ENCODE measurements around the gene KCNN4. TPM values are rescaled to one million over a fixed set of nuclear protein-coding genes. Genes with fewer than 3 reads are reported as not detected.
"Not testable (repeated sequence)": the region's sequence is repeated elsewhere in the genome, so short reads cannot be mapped to it uniquely, and the experiment has no call there.

Gene KCNN4
- total and polyA plus RNA-seq, 2 donors (not counting 3 experiments of a cell fraction or from before 2014, with no cell fraction given) = 0.29 TPM; not detected in 1

DNA sequence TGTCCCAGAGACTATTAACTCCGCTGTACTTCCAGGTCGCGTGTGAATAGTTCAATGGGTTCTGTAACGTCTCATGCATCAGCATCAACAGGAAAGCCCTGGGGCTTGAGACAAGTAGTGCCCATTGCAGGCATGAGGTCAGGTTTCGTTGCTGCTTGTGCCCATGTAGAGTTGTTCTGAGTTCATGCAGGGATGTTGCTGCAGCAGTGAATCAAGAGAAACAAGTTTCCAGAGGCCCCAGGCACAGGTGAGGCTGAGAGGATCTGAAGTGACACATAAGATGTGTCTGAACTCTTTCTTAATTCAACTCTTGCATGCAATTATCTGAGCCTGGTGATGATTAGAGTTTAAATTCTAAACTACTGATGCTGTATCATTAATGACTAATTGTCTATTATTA, 37.7 kb upstream of the KCNN4 start:
- H3K9me3 ChIP-seq (replicated peaks; ENCODE audit: control insufficient read depth, insufficient read depth, low read length) = no peaks in the 10 kb centered on the region

DNA sequence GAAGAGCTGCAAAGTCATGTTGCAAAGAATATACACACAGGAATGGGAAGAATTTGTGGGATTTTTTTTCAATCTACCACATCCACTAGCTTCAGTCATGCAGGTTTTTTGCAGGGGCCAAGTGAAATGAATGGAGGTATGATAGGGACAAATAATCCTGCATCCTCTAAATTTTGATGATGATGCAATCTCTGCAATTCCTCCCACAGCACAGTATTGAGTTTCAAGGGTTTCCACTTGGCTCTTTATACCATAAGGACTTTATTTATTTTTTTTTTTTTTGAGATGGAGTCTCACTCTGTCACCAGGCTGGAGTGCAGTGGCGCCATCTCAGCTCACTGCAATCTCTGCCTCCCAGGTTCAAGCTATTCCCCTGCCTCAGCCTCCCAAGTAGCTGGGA, 36.7 kb upstream of the KCNN4 start:
- H3K9me1 ChIP-seq (replicated peaks; ENCODE audit: control insufficient read depth, extremely low read depth, insufficient read depth, low read length); H3K4me1 ChIP-seq (ENCODE audit: control insufficient read depth, extremely low read depth, insufficient read depth, low read length); H2AFZ ChIP-seq (ENCODE audit: low read depth, low read length); dilution Hi-C loops (cut with MboI; ENCODE audit: extremely low pct_ligation_motif_present, low sequenced_read_pairs); DNase-seq (ENCODE audit: low read depth, low spot score); H3K9me3 ChIP-seq (replicated peaks; ENCODE audit: control insufficient read depth, insufficient read depth, low read length); H3K36me3 ChIP-seq (ENCODE audit: control insufficient read depth in 2 of 2, extremely low read depth in 1 of 2, insufficient read depth in 2 of 2, low read length in 2 of 2); H4K20me1 ChIP-seq (replicated peaks; ENCODE audit: control insufficient read depth, extremely low read depth, insufficient read depth, low read length); intact Hi-C loops (cut with micrococcal nuclease); POLR2A ChIA-PET; H3K9ac ChIP-seq (replicated peaks; ENCODE audit: extremely low read depth, insufficient read depth, low read length); H3K4me2 ChIP-seq (ENCODE audit: insufficient read depth, low read length); H3K79me2 ChIP-seq (ENCODE audit: control insufficient read depth, insufficient read depth, low read length); H3K27ac ChIP-seq (ENCODE audit: insufficient read depth, low read depth, low read length); FAIRE-seq; H3K4me3 ChIP-seq (replicated peaks in 1 of 3; ENCODE audit: insufficient read depth in 1 of 3, low read depth in 1 of 3, low read length in 3 of 3); CTCF ChIA-PET; BruUV-seq (replicated peaks): not testable (repeated sequence)
- H3K27me3 ChIP-seq (ENCODE audit: control insufficient read depth in 2 of 2, insufficient read depth in 2 of 2, low read length in 2 of 2) = peaks cover 9 to 21% of the 10 kb centered on the region in 2 experiments

More for the DNA sequence above, 37.7 kb upstream of the KCNN4 start:
- ChIA-PET CTCF (interaction anchor here (0.6 to 1.1 kb wide), 2 partner anchors 9 kb away, joined by 3 read pairs; partner anchors contain the start of gene ZNF283), POLR2A (no interaction called here)
- H3K4me3 ChIP-seq (replicated peaks in 1 of 3; ENCODE audit: insufficient read depth in 1 of 3, low read depth in 1 of 3, low read length in 3 of 3) = no peak overlapping the region
- H3K27me3 ChIP-seq (ENCODE audit: control insufficient read depth in 2 of 2, insufficient read depth in 2 of 2, low read length in 2 of 2) = peaks cover 9 to 21% of the 10 kb centered on the region in 2 experiments
- H3K9me1 ChIP-seq (replicated peaks; ENCODE audit: control insufficient read depth, extremely low read depth, insufficient read depth, low read length) = no peaks in the 10 kb centered on the region
- BruUV-seq (replicated peaks) = no TSS peak
- H3K4me2 ChIP-seq (ENCODE audit: insufficient read depth, low read length) = no peak overlapping the region
- intact Hi-C loops (cut with micrococcal nuclease) = no loop called here
- H3K27ac ChIP-seq (ENCODE audit: insufficient read depth, low read depth, low read length) = no peak overlapping the region
- no peak overlapping the region for H3K9ac ChIP-seq (replicated peaks; ENCODE audit: extremely low read depth, insufficient read depth, low read length)
- TF ChIP-seq JUN (IDR thresholded peaks at IDR 0.05; ENCODE audit: borderline replicate concordance, insufficient read depth, insufficient read length, low read depth) (no peak), FOS (IDR thresholded peaks at IDR 0.05; ENCODE audit: borderline replicate concordance, insufficient read depth, low read length) (no peak), POLR2A (IDR thresholded peaks at IDR 0.05; ENCODE audit: low read depth, low read length) (no peak), POLR2AphosphoS5 (IDR thresholded peaks at IDR 0.05; ENCODE audit: insufficient read depth, low read depth, low read length) (no peak), MYC (IDR thresholded peaks at IDR 0.05; ENCODE audit: low read depth, low read length) (no peak), EZH2 (IDR thresholded peaks at IDR 0.05; ENCODE audit: borderline replicate concordance, low read depth, low read length, severe bottlenecking) (no peak), GATA2 (IDR thresholded peaks at IDR 0.05; ENCODE audit: insufficient read depth, insufficient read length, low read depth, low read length) (no peak)
- TF ChIP-seq, protein P1, sequence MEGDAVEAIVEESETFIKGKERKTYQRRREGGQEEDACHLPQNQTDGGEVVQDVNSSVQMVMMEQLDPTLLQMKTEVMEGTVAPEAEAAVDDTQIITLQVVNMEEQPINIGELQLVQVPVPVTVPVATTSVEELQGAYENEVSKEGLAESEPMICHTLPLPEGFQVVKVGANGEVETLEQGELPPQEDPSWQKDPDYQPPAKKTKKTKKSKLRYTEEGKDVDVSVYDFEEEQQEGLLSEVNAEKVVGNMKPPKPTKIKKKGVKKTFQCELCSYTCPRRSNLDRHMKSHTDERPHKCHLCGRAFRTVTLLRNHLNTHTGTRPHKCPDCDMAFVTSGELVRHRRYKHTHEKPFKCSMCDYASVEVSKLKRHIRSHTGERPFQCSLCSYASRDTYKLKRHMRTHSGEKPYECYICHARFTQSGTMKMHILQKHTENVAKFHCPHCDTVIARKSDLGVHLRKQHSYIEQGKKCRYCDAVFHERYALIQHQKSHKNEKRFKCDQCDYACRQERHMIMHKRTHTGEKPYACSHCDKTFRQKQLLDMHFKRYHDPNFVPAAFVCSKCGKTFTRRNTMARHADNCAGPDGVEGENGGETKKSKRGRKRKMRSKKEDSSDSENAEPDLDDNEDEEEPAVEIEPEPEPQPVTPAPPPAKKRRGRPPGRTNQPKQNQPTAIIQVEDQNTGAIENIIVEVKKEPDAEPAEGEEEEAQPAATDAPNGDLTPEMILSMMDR (IDR thresholded peaks at IDR 0.05; ENCODE audit: extremely low read depth in 1 of 2, insufficient read depth in 1 of 2, low read depth in 1 of 2, low read length in 2 of 2) = no peak
- TF ChIP-seq, protein P2, sequence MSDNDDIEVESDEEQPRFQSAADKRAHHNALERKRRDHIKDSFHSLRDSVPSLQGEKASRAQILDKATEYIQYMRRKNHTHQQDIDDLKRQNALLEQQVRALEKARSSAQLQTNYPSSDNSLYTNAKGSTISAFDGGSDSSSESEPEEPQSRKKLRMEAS (IDR thresholded peaks at IDR 0.05; ENCODE audit: insufficient read depth, insufficient read length) = no peak
- no peaks in the 10 kb centered on the region for H3K4me1 ChIP-seq (ENCODE audit: control insufficient read depth, extremely low read depth, insufficient read depth, low read length)
- no peak for DNase-seq (ENCODE audit: low read depth, low spot score)
- no peak for FAIRE-seq
- dilution Hi-C loops (cut with MboI; ENCODE audit: extremely low pct_ligation_motif_present, low sequenced_read_pairs) = no loop called here
- no peaks in the 10 kb centered on the region for H4K20me1 ChIP-seq (replicated peaks; ENCODE audit: control insufficient read depth, extremely low read depth, insufficient read depth, low read length)
- H3K36me3 ChIP-seq (ENCODE audit: control insufficient read depth in 2 of 2, extremely low read depth in 1 of 2, insufficient read depth in 2 of 2, low read length in 2 of 2) = no peaks in the 10 kb centered on the region
- no peaks in the 10 kb centered on the region for H3K79me2 ChIP-seq (ENCODE audit: control insufficient read depth, insufficient read depth, low read length)
- no peak overlapping the region for H2AFZ ChIP-seq (ENCODE audit: low read depth, low read length)
